Fibroblast of pulmonary artery (primary cell): ENCODE measurements around the gene CLN3.

Experiments used
- DNase-seq: peaks from one replicate; pipeline ENCODE4 v3.0.0-alpha.2; 2010; ENCODE audit warnings: low read depth
- H3K4me3 ChIP-seq: replicated peaks from 2 replicates; pipeline ENCODE4 v1.5.1; 2011; ENCODE audit warnings: low read depth, mild to moderate bottlenecking, control low read depth, low read length, moderate library complexity
- TF ChIP-seq, protein P1 (sequence below): IDR thresholded peaks from 2 replicates; pipeline ENCODE4 v1.5.1; 2011; ENCODE audit warnings: mild to moderate bottlenecking, control low read depth, low read length, inconsistent platforms; ENCODE audit errors: missing control alignments

CLN3 gene

DNA sequence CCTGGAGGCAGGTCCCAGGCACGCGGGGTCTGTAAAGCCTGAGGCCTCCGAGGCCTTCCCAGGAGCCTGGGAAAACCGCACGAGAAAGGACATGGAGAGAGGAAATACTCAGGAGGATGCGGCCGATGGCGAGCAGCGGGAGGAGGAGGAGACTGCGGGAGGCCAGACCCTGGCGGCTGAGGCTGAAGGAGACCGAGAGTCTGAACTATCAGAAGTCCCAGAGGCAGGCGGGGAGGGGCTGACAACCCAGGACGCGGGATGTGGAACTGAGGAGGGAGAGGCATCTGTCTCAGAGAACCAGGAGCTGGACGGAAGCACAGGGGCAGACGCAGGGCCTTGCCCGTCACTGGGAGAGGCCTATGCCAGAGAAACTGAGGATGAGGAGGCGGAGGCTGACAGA, 5.0 kb upstream of the CLN3 start:
- no peak overlapping the region for H3K4me3 ChIP-seq
- no peak for DNase-seq
- TF ChIP-seq, protein P1, sequence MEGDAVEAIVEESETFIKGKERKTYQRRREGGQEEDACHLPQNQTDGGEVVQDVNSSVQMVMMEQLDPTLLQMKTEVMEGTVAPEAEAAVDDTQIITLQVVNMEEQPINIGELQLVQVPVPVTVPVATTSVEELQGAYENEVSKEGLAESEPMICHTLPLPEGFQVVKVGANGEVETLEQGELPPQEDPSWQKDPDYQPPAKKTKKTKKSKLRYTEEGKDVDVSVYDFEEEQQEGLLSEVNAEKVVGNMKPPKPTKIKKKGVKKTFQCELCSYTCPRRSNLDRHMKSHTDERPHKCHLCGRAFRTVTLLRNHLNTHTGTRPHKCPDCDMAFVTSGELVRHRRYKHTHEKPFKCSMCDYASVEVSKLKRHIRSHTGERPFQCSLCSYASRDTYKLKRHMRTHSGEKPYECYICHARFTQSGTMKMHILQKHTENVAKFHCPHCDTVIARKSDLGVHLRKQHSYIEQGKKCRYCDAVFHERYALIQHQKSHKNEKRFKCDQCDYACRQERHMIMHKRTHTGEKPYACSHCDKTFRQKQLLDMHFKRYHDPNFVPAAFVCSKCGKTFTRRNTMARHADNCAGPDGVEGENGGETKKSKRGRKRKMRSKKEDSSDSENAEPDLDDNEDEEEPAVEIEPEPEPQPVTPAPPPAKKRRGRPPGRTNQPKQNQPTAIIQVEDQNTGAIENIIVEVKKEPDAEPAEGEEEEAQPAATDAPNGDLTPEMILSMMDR, result no peak

DNA sequence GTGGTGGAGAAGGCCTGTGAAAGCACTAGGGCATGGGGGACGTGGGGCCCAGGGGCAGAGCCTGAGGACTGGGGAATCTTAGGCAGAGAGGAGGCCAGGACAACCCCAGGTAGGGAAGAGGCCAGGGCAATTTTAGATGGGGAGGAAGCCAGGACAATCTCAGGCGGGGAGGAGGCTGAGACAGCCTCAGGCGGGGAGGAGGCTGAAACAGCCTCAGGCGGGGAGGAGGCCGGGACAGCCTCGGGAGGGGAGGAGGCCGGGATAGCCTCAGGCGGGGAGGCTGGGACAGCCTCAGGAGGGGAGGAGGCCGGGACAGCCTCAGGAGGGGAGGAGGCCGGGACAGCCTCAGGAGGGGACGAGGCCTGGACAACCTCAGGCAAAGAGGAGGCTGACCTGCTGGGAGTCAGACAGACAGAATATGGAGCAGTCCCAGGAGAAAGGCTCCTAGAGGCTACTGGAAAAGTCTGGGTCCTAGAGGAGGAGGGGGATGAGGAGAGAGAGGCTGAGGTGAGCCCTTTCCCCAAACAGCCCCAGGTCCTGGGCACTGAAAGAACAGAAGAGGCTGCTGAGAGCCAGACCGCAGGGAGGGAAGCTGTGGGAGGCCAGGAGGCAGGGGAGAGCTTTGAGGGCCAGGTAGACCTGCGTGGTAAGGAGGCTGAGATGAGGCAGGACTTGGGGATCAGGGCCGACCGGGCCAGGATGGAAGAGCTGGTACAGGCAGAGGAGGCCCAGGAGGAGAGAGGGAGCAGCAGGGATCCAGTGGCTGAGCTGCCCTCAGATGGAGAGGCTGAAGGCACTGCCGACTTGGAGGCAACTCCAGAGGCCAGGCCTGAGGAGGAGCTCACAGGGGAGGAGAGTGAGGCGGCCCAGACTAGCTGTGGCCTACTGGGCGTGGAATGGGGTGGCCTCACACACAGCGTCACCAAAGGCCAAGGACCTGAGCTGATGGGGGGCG, 4.2 kb upstream of the CLN3 start:
- no peak for DNase-seq
- TF ChIP-seq, protein P1, result no peak
- H3K4me3 ChIP-seq, result no peak overlapping the region

DNA sequence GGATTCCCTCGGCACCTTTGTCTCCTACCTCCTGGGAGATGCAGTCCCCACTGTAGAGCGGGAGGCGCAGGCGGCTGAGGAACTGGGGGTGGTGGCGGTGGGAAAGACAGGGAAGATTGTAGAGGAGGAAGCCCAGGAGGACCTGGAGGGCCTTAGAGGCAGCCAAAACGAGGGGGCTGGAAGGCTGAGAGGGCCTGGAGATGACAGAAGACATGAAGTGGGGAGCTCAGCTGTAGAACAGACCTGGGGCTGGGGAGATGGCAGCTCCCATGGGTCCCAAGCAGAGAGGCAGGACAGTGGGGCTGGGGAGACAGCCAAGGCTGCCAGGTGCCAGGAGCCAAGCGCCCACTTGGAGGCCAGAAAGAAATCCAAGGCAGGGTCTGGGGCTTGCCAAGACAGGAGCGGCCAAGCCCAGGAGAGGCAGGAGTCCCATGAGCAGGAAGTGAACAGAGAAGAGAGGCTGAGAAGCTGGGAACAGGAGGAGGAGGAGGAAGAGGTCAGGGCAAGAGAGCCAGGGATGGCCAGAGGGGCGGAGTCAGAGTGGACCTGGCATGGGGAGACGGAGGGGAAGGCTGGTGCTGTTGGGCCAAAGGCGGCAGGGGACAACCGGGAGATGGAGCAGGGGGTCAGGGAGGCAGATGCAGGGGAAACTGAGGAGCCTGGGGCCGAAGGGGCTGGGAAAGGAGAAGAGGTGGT, 3.4 kb upstream of the CLN3 start:
- TF ChIP-seq, protein P1, result no peak
- no peak overlapping the region for H3K4me3 ChIP-seq
- no peak for DNase-seq

DNA sequence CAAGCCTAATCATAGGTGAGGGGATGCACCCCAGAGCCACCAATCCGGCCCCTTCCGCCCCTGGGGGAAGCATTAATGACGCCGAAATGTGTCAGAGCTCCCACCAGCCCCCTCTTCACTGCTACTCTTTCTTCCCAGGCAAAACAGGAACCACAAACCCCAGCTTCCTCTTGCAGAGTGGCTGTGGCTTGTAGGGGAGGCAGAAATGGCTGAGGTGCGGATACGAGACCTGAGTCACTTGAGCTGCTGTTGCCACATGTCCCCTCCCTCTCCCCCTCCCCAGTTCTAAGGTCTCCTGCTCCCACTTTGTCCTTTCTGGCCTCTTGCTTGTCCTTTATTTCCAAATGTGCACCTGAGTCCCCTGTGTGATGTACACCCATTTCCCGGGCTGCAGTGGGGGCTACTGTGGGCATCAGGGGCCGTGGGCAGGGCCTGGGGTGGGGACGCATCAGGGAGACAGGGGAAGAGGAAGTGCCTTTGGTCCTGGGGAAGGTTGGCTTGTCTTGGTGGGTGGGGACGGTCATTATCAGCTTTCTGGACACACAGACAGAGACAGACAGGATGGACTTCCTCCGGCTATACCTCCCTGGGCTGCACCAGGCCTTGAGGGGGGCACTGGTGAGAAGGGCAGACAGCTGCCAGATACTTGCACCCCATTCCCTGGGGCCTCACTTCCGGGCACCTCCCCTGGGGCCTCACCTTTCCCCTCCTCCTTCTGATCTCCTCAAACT, 2.4 kb upstream of the CLN3 start, which contains the start of gene APOBR:
Gene APOBR, plus strand, starts transcription at position 523 of the 731 bp plus-strand sequence. Its CDS starts 39 bp downstream, at position 562.
- no peak within 1 kb of the TSS for H3K4me3 ChIP-seq
- TF ChIP-seq, protein P1, result no peak
- DNase-seq, result no peak

DNA sequence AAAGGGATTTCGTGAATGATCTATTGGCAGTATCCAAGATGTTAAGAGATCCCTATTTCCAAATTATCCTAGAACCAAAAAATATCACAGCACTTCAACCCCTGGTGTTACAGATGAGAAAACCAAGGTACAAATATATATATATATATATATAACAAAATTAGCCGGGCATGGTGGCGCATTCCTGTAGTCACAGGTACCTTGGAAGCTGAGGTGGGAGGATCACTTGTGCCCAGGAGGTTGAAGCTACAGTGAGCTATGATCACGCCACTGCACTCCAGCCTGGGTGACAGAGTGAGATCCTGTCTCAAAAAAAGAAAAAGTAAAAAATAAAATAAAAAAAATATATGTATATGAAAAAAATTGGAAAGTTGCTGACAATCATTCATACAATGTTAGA, 637 bp upstream of the CLN3 start:
- no peak for DNase-seq
- peak overlapping the region; percentile 100 for H3K4me3 ChIP-seq
- TF ChIP-seq, protein P1, result no peak

DNA sequence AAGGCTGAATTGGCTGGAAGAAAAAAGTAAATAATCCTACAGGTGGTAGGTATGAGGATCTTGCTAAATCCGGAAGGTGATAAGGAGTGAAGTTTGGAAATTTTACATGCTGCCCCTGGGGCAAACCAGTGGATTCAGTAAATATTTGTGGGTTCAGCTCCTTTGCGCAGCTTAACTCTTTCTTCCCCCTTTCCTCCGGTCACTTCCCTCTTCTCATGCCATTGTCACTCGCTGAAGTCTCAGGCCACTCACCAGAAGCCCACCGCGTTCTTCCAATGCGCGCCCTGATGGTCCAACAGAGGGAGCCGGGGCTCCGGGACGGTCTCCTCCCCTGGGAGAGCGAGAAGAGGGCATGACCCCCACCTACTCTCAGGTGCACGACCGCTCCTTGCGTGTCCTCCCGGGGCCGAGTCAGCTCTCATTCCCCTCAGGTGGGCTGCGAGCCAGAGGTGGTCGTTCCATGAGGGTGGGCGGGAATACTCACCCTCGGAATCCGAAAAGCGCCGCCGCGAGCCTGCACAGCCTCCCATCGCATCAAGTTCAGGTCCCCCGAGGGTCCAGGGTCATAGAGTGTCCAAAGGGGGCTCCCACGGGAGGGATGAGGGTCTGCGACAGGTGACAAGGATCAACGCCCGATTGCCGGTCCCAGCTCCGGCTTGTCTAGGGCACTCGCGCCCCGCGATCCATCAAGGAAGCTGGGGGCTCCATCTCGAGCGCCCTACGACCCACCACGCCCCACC, 474 bp downstream of the CLN3 start:
- TF ChIP-seq, protein P1, result peak; percentile 34
- peak; percentile 5 for DNase-seq
- H3K4me3 ChIP-seq, result peak overlapping the region; percentile 100
